ENCODE measurements around the gene EIF2AK3. TPM values are rescaled to one million over a fixed set of nuclear protein-coding genes. Genes with fewer than 3 reads are reported as not detected.
A peak's percentile ranks its signal among the peaks of the same experiment; 100 is the strongest.

EIF2AK3 gene
- total RNA-seq, 1 donor, result 31.5 TPM

GRCh38 chr2:88666576-88666975 lies 39.3 kb upstream of the EIF2AK3 start:
- TF ChIP-seq CTCF (IDR thresholded peaks at IDR 0.05; ENCODE audit: insufficient read depth, low read length), result no peak
- no peak for DNase-seq (ENCODE audit: low read depth)
- H3K4me3 ChIP-seq (ENCODE audit: low read depth, low read length), result no peak overlapping the region

- H3K4me3 ChIP-seq (ENCODE audit: low read depth, low read length), result no peak overlapping the region
- no peak for DNase-seq (ENCODE audit: low read depth)
- no peak for TF ChIP-seq CTCF (IDR thresholded peaks at IDR 0.05; ENCODE audit: insufficient read depth, low read length)
These were observed 33.4 kb upstream of the EIF2AK3 start for GRCh38 chr2:88660622-88661021.

- DNase-seq (ENCODE audit: low read depth), result peak; percentile 78
- no peak for TF ChIP-seq CTCF (IDR thresholded peaks at IDR 0.05; ENCODE audit: insufficient read depth, low read length)
- H3K4me3 ChIP-seq (ENCODE audit: low read depth, low read length), result no peak overlapping the region
These were observed 32.3 kb upstream of the EIF2AK3 start for GRCh38 chr2:88659538-88659915.

- peak; percentile 84 for DNase-seq (ENCODE audit: low read depth)
- H3K4me3 ChIP-seq (ENCODE audit: low read depth, low read length), result no peak overlapping the region
- no peak for TF ChIP-seq CTCF (IDR thresholded peaks at IDR 0.05; ENCODE audit: insufficient read depth, low read length)
These were observed 31.7 kb upstream of the EIF2AK3 start for GRCh38 chr2:88658881-88659537.

- no peak overlapping the region for H3K4me3 ChIP-seq (ENCODE audit: low read depth, low read length)
- no peak for TF ChIP-seq CTCF (IDR thresholded peaks at IDR 0.05; ENCODE audit: insufficient read depth, low read length)
- DNase-seq (ENCODE audit: low read depth), result peak; percentile 89
These were observed 31.1 kb upstream of the EIF2AK3 start for GRCh38 chr2:88658326-88658725.

GRCh38 chr2:88657131-88657530 lies 29.9 kb upstream of the EIF2AK3 start:
- TF ChIP-seq CTCF (IDR thresholded peaks at IDR 0.05; ENCODE audit: insufficient read depth, low read length), result no peak
- DNase-seq (ENCODE audit: low read depth), result peak; percentile 86
- no peak overlapping the region for H3K4me3 ChIP-seq (ENCODE audit: low read depth, low read length)

- DNase-seq (ENCODE audit: low read depth), result peak; percentile 69
- H3K4me3 ChIP-seq (ENCODE audit: low read depth, low read length), result no peak overlapping the region
- no peak for TF ChIP-seq CTCF (IDR thresholded peaks at IDR 0.05; ENCODE audit: insufficient read depth, low read length)
These were observed 29.4 kb upstream of the EIF2AK3 start for GRCh38 chr2:88656690-88657089.
